Tibial nerve (tissue), 3 donors: Measurements from ENCODE around the gene CDC42SE1.

Experiments
- POLR2A ChIP-seq, 2 donors: fragments of 450-650 bp; IDR thresholded peaks; one replicate each; pipeline ENCODE4 v1.6.1; 2017; ENCODE audit warnings: antibody characterized with exemption in 2 of 2, mild to moderate bottlenecking in 2 of 2, moderate library complexity in 2 of 2
- TF ChIP-seq, protein P1 (sequence below), 5 experiments: fragments of 200-600 bp in 3 of 5; fragments of 450-650 bp in 2 of 5; sonication (generic) in 3 of 5; IDR thresholded peaks; one replicate each; pipeline ENCODE4 v1.5.1; 2016 to 2019; ENCODE audit warnings: antibody characterized with exemption in 5 of 5, mild to moderate bottlenecking in 3 of 5, moderate library complexity in 2 of 5

DNA sequence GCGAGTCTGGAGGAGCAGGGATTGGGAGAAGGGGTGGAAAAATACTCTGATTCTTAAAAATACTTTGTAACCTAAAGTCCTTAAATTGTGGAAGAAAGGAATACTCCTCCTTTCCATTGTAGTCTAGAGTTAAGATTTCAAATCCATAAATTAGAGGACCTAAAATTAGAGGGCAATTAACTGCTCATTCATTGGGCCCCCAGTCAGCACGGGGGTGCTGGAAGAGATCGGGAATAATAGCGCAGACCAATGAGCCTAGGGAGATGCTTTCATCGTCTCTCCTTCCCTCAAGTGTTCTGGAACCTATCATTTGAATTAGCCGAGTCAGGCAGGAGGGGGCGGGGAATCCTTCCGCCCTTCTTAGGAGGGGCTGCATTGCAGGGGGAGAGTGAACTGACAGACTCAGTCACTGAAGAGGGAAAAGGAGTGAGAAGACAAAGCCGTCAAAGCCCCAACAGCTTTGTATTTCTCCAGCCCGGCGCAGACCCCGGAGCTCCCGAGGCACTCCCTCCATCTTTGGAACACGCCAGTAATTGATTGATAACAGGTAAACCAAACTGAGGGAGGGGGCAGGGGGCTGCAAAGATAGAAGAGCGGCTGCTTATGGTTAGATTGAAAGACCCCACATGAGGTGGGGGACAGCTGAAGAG, 710 bp upstream of the CDC42SE1 start, which contains the start of gene MLLT11:
- TF ChIP-seq, protein P1, sequence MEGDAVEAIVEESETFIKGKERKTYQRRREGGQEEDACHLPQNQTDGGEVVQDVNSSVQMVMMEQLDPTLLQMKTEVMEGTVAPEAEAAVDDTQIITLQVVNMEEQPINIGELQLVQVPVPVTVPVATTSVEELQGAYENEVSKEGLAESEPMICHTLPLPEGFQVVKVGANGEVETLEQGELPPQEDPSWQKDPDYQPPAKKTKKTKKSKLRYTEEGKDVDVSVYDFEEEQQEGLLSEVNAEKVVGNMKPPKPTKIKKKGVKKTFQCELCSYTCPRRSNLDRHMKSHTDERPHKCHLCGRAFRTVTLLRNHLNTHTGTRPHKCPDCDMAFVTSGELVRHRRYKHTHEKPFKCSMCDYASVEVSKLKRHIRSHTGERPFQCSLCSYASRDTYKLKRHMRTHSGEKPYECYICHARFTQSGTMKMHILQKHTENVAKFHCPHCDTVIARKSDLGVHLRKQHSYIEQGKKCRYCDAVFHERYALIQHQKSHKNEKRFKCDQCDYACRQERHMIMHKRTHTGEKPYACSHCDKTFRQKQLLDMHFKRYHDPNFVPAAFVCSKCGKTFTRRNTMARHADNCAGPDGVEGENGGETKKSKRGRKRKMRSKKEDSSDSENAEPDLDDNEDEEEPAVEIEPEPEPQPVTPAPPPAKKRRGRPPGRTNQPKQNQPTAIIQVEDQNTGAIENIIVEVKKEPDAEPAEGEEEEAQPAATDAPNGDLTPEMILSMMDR (IDR thresholded peaks at IDR 0.05) = no peak
- TF ChIP-seq POLR2A (IDR thresholded peaks at IDR 0.05) = no peak
